Activated naive CD4-positive, alpha-beta T cell treated with anti-CD3 and anti-CD28 coated beads, Interleukin-2, amount 10 ng/mL, durations not matched to agents 5 hours and 36 hours (primary cell): Measurements from ENCODE around the gene GNG14. TPM values are rescaled to one million over a fixed set of nuclear protein-coding genes. Genes with fewer than 3 reads are reported as not detected.

Experiments
- total RNA-seq, 2 experiments: library from RNA; stranded (reverse); gene quantifications; one replicate each; pipeline ENCODE4 v1.2.3, GENCODE V29; 2021

The GNG14 gene
- total RNA-seq = not detected

GRCh38 chr19:12687496-12688196 lies at the start of gene GNG14:
TSS of gene GNG14 (plus strand) at chr19:12687998. CDS start at chr19:12688049, 51 bp downstream.

GRCh38 chr19:12666265-12667048 lies 21.3 kb upstream of the GNG14 start, which contains the start of the genes MAN2B1 and WDR83:
TSS of gene MAN2B1 (minus strand) at chr19:12666742. CDS start at chr19:12666701, 41 bp downstream.
TSS of gene WDR83 (plus strand) at chr19:12666807. CDS start at chr19:12669791, 2,984 bp downstream.

GRCh38 chr19:12681074-12681987 lies 6.5 kb upstream of the GNG14 start, which contains the start of gene DHPS:
TSS of gene DHPS (minus strand) at chr19:12681880. CDS start at chr19:12681766, 114 bp downstream.

GRCh38 chr19:12696366-12697335 lies 8.9 kb downstream of the GNG14 start, which contains the start of gene FBXW9:
TSS of gene FBXW9 (minus strand) at chr19:12696631. CDS start at chr19:12696581, 50 bp downstream.

GRCh38 chr19:12723641-12724426 lies 36.0 kb downstream of the GNG14 start, which contains the start of gene TNPO2:
TSS of gene TNPO2 (minus strand) at chr19:12723932. CDS start at chr19:12720977, 2,955 bp downstream.

GRCh38 chr19:12736995-12737834 lies 49.4 kb downstream of the GNG14 start, which contains the start of gene GET3:
TSS of gene GET3 (plus strand) at chr19:12737497. CDS start at chr19:12737506, 9 bp downstream.

Other genes with a start within 250 kb of the GNG14 start
- gene ZNF443, start 247.0 kb upstream of the GNG14 start, total RNA-seq = 1 to 10 TPM; 6.5 to 6.7 TPM
- 1 to 10 TPM; 3.2 to 5.7 TPM for gene ZNF709, start 203.2 kb upstream of the GNG14 start, total RNA-seq
- gene ZNF564, start 136.5 kb upstream of the GNG14 start, total RNA-seq = 10 to 100 TPM; 11.7 to 11.8 TPM
- 10 to 100 TPM; 20.4 to 21.4 TPM for gene ZNF490, start 77.2 kb upstream of the GNG14 start, total RNA-seq
- 10 to 100 TPM; 43.8 to 46.3 TPM for gene ZNF791, start 77.1 kb upstream of the GNG14 start, total RNA-seq
- 100 to 1,000 TPM; 179 to 189 TPM for gene MAN2B1, start 21.3 kb upstream of the GNG14 start, total RNA-seq
- 10 to 100 TPM; 14.2 to 17.2 TPM for gene WDR83, start 21.2 kb upstream of the GNG14 start, total RNA-seq
- gene DHPS, start 6.1 kb upstream of the GNG14 start, total RNA-seq = 100 to 1,000 TPM; 102 to 115 TPM
- 1 to 10 TPM; 5.3 to 6.6 TPM for gene FBXW9, start 8.6 kb downstream of the GNG14 start, total RNA-seq
- gene TNPO2, start 35.9 kb downstream of the GNG14 start, total RNA-seq = 10 to 100 TPM; 62.6 to 63.7 TPM
- gene TRIR, start 46.7 kb downstream of the GNG14 start, total RNA-seq = 100 to 1,000 TPM; 221 to 228 TPM
- gene GET3, start 49.5 kb downstream of the GNG14 start, total RNA-seq = 10 to 100 TPM; 52.4 to 55.0 TPM
- not detected for gene BEST2, start 63.8 kb downstream of the GNG14 start, total RNA-seq
- gene HOOK2, start 87.6 kb downstream of the GNG14 start, total RNA-seq = 10 to 100 TPM; 19.6 to 20.2 TPM
- gene JUNB, start 103.5 kb downstream of the GNG14 start, total RNA-seq = 10 to 100 TPM; 90.6 to 96.0 TPM
- gene PRDX2, start 113.8 kb downstream of the GNG14 start, total RNA-seq = 100 to 1,000 TPM; 245 to 256 TPM
- gene THSD8, start 114.1 kb downstream of the GNG14 start, total RNA-seq = 10 to 100 TPM; 12.6 to 18.2 TPM
- 10 to 100 TPM; 28.5 to 30.9 TPM for gene RNASEH2A, start 118.6 kb downstream of the GNG14 start, total RNA-seq
- not detected for gene RTBDN, start 146.6 kb downstream of the GNG14 start, total RNA-seq
- under 1 TPM; 0.53 to 0.88 TPM for gene MAST1, start 150.5 kb downstream of the GNG14 start, total RNA-seq
- gene DNASE2, start 193.5 kb downstream of the GNG14 start, total RNA-seq = 10 to 100 TPM; 29.4 to 30.0 TPM
- under 1 TPM in 1 of 2 experiments, not detected in 1; 0.14 TPM for gene KLF1, start 199.2 kb downstream of the GNG14 start, total RNA-seq
- 10 to 100 TPM; 39.0 to 42.7 TPM for gene GCDH, start 203.2 kb downstream of the GNG14 start, total RNA-seq
- gene SYCE2, start 231.3 kb downstream of the GNG14 start, total RNA-seq = 1 to 10 TPM; 3.1 to 5.1 TPM
- gene FARSA, start 245.7 kb downstream of the GNG14 start, total RNA-seq = 10 to 100 TPM; 72.4 to 77.0 TPM